Rectal smooth muscle tissue (tissue), 1 donor: ENCODE measurements around the gene UPF3B.
"Not testable (repeated sequence)": the region's sequence is repeated elsewhere in the genome, so short reads cannot be mapped to it uniquely, and the experiment has no call there.

Experiments
- H3K27ac ChIP-seq: one replicate; pipeline ENCODE4 v1.7.0; 2013; ENCODE audit warnings: low read depth, low read length, inconsistent platforms
- H3K27me3 ChIP-seq: one replicate; pipeline ENCODE4 v1.7.0; 2013; ENCODE audit warnings: low read length; ENCODE audit not compliant: control insufficient read depth, insufficient read depth
- H3K36me3 ChIP-seq: one replicate; pipeline ENCODE4 v1.7.0; 2013; ENCODE audit warnings: low read length; ENCODE audit not compliant: control insufficient read depth, insufficient read depth
- H3K4me1 ChIP-seq: one replicate; pipeline ENCODE4 v1.7.0; 2013; ENCODE audit warnings: low read length; ENCODE audit not compliant: control insufficient read depth, insufficient read depth
- H3K4me3 ChIP-seq: one replicate; pipeline ENCODE4 v1.7.0; 2013; ENCODE audit warnings: low read length
- H3K9ac ChIP-seq: one replicate; pipeline ENCODE4 v1.7.0; 2013; ENCODE audit warnings: low read length

The UPF3B gene, protein sequence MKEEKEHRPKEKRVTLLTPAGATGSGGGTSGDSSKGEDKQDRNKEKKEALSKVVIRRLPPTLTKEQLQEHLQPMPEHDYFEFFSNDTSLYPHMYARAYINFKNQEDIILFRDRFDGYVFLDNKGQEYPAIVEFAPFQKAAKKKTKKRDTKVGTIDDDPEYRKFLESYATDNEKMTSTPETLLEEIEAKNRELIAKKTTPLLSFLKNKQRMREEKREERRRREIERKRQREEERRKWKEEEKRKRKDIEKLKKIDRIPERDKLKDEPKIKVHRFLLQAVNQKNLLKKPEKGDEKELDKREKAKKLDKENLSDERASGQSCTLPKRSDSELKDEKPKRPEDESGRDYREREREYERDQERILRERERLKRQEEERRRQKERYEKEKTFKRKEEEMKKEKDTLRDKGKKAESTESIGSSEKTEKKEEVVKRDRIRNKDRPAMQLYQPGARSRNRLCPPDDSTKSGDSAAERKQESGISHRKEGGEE

DNA sequence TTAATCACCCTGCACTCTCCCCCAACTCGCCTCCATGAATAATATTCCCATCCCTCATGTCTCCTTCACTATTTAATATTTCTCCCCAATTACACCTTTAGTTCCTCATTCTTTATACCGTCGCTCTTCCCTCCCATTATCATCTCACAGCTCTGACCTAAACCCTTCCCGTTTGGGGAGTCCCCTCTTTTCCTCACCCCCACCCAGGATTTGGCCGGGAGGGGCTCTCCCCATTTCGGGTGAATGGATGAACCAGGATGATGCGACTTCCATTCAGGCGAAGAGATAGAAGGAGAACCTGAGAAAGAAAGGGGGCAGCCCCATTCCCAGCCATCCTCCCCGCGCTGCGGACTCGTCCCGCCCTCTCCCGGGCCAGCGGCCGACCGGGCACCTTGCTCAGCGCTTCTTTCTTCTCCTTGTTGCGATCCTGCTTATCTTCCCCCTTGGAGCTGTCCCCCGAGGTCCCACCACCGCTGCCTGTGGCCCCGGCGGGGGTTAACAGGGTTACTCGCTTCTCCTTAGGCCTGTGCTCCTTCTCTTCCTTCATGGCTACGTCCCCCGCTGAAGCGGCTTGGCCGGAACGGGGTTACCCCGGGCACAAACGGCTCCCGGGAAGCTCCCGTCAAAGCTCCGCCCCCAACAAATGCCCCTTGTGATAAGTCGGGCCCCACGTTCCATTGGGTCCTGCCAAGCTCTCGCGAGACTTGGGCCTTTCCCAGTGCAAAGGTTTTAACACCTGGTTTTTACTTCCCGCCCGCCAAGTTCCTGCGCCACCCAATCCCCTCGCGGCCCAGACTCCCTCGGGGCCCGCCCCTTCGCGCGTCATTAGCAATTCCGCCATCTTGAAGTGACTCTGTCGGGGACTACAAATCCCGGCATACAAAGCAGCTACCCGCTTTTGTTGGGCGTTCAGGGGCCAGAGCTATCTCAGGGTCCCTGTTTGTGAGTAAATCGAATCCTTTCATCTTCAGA, at the start of gene UPF3B:
Gene UPF3B, minus strand, starts transcription at position 582 of the 972 bp plus-strand sequence. Its CDS starts 35 bp downstream, at position 547.
- no peaks in the 10 kb centered on the region for H3K27me3 ChIP-seq
- peak within 1 kb of the TSS; percentile 77 for H3K27ac ChIP-seq
- H3K9ac ChIP-seq: peak within 1 kb of the TSS; percentile 81
- no peaks in the 10 kb centered on the region for H3K4me1 ChIP-seq
- H3K36me3 ChIP-seq: no peaks in the 10 kb centered on the region
- peak within 1 kb of the TSS; percentile 69 for H3K4me3 ChIP-seq

DNA sequence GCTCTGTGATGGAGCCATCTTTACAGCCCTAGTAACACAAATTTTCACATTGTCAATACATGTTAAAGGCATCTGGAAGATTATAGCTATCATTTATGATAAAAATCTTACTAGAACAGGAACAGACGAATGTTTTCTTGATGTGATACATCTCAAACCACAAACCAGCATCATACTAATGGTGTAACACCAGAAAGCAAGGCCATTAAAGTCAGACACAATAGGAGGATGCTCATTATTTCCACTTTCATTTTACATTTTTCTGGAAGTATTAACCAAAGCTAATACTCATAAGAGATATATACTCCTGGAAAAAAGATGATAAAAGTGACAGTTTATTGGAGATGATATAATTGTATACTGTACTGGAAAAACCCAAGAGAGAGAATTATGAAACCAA, 48.2 kb upstream of the UPF3B start:
- H3K4me1 ChIP-seq: no peaks in the 10 kb centered on the region
- no peaks in the 10 kb centered on the region for H3K36me3 ChIP-seq
- no peak overlapping the region for H3K4me3 ChIP-seq
- H3K27ac ChIP-seq: no peak overlapping the region
- H3K27me3 ChIP-seq: no peaks in the 10 kb centered on the region
- no peak overlapping the region for H3K9ac ChIP-seq

DNA sequence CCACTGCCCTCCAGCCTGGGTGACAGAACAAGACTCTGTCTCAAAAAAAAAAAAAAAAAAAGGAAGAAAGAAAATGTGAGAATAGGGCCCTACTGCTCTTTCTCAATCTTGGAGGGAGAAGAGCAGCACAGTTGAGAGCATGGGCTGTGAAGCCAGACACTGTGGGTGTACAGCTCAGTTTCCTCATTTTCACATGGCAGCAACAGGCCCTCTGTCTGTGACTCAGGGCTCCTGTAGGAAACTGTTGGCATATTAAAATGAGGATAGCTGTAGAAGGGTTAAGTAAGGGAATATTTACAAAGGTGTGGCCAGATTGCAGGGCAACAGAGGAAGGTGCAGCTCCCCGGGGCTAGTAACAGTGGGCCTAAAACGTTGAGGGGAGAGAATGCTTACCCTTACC, 46.4 kb upstream of the UPF3B start:
- no peak overlapping the region for H3K9ac ChIP-seq
- H3K36me3 ChIP-seq: no peaks in the 10 kb centered on the region
- H3K4me1 ChIP-seq: no peaks in the 10 kb centered on the region
- H3K27me3 ChIP-seq: no peaks in the 10 kb centered on the region
- no peak overlapping the region for H3K4me3 ChIP-seq
- H3K27ac ChIP-seq: no peak overlapping the region

DNA sequence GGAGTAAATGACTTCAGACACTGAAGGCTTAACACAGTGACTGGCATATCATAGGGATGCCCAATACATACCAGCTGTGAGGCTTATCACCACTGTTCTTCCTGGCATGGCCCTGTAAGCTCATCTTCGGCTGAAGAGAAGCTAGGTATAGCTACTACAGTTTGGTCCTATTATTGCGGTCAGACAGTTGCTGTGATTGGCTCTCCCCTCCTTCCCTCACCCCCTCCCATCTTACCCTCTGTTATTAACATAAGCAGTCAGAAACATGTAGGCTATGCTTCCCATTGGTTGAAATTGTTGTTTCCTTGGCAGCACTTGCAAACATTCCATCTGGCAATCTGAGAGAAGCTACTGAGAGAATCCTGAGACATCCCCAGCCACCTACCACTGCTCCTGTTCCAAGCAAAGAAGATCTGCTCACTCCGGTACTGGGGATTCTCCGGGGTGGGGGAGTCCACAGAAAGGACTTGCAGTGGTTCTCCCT, 43.1 kb upstream of the UPF3B start, which contains the start of gene AKAP14:
Gene AKAP14, plus strand, starts transcription at position 51 of the 484 bp plus-strand sequence. CDS start 7,331 bp downstream, outside the sequence.
- Histone ChIP-seq H3K9ac (no peak within 1 kb of the TSS), H3K27ac (no peak within 1 kb of the TSS), H3K36me3 (no peaks in the 10 kb centered on the region), H3K4me1 (no peaks in the 10 kb centered on the region), H3K4me3 (no peak within 1 kb of the TSS), H3K27me3 (no peaks in the 10 kb centered on the region)

DNA sequence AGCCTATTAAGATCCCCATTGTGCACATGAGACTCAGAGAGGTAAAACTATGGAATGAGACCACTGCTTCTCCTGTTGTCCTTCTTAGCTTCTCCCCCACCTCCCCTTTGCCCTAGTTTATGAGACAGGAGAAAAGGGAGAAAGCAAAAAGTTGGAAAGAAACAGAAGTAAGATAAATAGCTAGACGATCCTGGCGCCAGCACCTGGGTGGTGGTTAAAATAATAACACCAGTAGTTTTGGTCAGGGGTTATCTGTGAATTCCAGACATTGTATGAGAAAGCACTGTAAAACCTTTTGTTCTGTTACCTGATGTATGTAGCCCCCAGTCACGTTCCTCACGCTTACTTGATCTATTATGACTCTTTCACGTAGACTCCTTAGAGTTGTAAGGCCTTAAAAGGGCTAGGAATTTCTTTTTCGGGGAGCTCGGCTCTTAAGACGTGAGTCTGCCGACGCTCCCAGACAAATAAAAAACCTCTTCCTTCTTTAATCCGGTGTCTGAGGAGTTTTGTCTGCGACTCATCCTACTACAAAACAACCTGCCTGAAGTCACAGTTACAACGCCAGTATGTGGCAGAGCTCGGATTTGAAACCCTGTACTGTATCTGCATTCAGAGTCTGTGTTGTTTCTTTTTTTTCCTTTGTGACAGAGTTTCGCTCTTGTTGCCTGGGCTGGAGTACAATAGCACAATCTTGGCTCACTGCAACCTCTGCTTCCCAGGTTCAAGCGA, 39.4 kb upstream of the UPF3B start:
- not testable (repeated sequence) for H3K27me3 ChIP-seq, H3K9ac ChIP-seq, H3K27ac ChIP-seq, H3K4me3 ChIP-seq, H3K4me1 ChIP-seq, H3K36me3 ChIP-seq

DNA sequence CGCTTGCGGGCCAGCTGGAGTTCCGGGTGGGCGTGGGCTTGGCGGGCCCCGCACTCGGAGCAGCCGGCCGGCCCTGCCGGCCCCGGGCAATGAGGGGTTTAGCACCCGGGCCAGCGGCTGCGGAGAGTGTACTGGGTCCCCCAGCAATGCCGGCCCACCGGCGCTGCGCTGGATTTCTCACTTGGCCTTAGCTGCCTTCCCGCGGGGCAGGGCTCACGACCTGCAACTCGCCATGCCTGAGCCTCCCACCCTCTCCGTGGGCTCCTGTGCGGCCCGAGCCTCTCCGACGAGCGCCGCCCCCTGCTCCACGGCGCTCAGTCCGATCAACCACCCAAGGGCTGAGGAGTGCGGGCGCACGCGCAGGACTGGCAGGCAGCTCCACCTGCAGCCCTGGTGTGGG, 37.9 kb upstream of the UPF3B start:
- H3K4me1 ChIP-seq, H3K36me3 ChIP-seq, H3K27ac ChIP-seq, H3K4me3 ChIP-seq, H3K27me3 ChIP-seq, H3K9ac ChIP-seq: not testable (repeated sequence)

DNA sequence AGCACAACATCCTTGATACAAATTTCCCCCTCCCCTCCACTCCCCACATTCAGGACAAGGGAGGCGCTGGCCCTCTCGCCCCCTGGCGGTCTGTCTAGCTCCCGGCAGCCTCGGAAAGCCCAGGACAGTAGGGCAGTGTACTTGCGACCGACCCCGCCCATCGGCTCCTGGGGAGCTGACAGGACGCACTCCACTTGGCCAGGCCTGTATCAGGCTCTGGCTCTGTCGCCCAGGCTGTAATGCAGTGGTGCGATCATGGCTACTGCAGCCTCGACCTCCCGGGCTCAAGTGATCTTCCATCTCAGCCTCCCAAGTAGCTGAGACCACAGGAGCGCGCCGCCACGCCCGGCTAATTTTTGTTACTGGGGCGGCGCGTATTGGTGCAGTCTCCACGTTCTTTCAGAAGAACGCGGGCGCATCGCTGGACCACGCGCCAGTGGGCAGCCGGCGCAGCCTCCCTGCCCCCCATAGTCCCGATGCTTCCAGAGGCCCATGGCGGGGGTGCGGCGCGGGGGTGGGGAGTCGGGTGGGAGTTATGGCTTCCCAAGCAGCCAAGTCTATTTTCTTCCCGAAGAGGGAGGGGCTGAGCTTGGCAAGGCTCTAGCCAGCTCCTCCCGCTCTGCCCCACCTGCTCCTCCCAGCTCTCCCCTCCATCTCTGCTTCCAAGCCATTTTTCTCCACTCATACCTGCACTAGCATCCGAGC, 35.1 kb upstream of the UPF3B start:
- Histone ChIP-seq H3K9ac (no peak overlapping the region), H3K36me3 (no peaks in the 10 kb centered on the region), H3K4me1 (no peaks in the 10 kb centered on the region), H3K27me3 (peaks cover 3% of the 10 kb centered on the region), H3K27ac (no peak overlapping the region), H3K4me3 (peak overlapping the region; percentile 32)

DNA sequence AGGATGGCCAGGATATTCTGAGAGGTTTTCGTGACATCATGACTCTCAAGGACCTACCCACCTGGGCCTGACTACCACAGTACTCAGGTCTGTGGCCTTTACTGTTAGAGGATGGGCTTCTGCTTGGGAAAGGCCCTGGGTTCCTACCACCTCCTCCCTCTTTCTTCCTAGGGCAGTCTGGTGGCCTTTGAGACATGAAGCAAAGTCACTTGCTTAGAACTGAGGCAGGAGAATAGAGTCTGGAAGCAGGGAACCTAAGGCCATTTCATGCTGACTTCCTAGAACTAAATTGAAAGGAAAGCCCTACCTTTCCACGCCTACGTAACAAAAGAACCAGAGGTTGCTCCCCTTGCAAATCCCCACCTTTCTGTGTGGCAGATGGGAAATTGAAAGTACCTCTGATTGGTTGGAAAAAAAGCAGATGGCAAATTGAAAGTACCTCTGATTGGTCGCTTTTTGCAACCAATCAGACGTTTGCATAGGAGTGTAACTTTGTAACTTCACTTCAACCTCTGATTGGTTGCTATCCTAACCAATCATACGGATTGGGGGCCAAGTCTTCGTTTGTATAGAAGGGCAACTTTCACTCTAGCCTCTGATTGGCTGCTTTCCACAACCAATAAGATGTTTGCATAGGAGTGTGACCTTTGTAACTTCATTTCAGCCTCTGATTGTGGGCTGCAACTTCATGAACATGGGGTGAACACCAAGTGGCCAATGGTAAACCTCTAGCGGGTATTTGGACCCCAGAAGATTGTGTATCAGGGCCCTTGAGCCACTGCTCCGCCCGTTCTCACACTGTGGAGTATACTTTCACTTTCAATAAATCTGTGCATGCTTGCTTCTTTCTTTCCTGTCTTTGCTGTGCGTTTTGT, 33.0 kb upstream of the UPF3B start:
- Histone ChIP-seq H3K4me3 (peak overlapping the region; percentile 40), H3K9ac (no peak overlapping the region)

DNA sequence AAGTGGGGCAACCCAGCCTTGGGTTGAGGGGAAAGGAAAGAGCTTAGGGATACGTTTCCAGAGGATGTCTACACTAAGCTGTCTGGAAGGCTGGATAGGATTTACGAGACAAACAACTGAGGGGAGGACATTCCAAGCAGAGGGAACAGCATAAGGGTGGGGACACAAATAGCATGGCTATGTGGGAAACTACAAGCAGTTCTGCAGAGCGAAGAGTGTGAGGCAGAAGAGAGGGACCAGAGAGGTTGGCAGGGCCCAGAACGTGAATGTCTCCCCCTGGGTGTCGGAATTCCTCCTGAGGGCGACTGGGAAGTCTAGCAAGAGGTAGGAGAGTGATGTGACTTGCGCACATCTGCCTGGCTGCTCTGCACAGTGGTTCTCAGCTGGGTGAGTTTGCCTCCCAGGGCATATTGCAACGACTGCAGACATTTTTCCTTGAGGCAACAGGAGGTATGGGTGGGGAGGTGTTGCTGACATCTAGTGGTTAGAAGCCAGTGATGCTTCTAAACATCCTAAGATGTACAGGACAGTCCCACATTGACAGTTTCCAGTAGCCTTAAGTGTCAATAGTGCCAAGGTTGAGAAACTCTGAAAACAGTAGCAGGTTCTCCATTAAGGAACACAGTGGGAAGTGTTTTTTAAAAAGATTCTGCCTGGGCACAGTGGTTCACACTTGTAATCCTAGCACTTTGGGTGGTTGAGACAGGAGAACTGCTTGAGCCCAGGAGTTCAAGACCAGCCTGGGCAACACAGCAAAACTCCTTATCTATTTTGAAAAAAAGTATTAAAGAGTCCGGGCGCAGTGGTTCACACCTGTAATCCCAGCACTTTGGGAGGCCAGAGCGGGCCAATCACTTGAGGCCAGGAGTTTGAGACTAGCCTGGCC, 28.0 kb upstream of the UPF3B start:
- H3K4me3 ChIP-seq: no peak overlapping the region
- no peaks in the 10 kb centered on the region for H3K27me3 ChIP-seq
- H3K9ac ChIP-seq: no peak overlapping the region
- H3K27ac ChIP-seq: no peak overlapping the region
- H3K36me3 ChIP-seq: no peaks in the 10 kb centered on the region
- no peaks in the 10 kb centered on the region for H3K4me1 ChIP-seq

More for the DNA sequence above, 33.0 kb upstream of the UPF3B start:
- Histone ChIP-seq H3K27ac (no peak overlapping the region), H3K4me1 (no peaks in the 10 kb centered on the region), H3K27me3 (peaks cover 3% of the 10 kb centered on the region), H3K36me3 (no peaks in the 10 kb centered on the region)

DNA sequence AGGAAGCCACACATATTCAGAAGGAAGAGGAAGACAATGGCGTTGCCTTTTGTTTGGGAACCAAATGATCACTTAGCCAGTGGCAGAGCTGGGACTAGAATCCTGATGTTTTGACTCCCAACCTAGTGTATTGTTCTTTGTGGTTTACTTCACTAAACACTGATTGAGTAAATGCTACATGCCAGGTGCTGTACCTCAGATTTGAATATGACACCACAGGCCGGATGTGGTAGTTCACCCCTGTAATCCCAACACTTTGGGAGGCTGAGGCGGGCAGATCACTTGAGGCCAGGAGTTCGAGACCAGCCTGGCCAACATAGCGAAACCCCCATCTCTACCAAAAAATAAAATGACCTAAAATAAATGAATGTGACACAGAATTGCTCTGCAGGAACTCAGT, 27.3 kb upstream of the UPF3B start:
- no peaks in the 10 kb centered on the region for H3K4me1 ChIP-seq
- H3K27me3 ChIP-seq: no peaks in the 10 kb centered on the region
- no peak overlapping the region for H3K27ac ChIP-seq
- H3K36me3 ChIP-seq: no peaks in the 10 kb centered on the region
- H3K4me3 ChIP-seq: no peak overlapping the region
- no peak overlapping the region for H3K9ac ChIP-seq
